Melanocyte of skin (primary cell): ENCODE data around the gene SAC3D1. TPM values are rescaled to one million over a fixed set of nuclear protein-coding genes. Genes with fewer than 3 reads are reported as not detected.

Experiments used
- small RNA-seq, 2 donors: library from RNA; depleted of rRNA; stranded (forward); fragments of <200 nt; gene quantifications; one replicate each; pipeline ENCODE3, GENCODE V24; 2012
- total RNA-seq, 2 donors: library from RNA; depleted of rRNA; stranded (reverse); fragments of >200 nt; gene quantifications; 2 replicates each; pipeline ENCODE4 v1.2.3, GENCODE V29; 2012

The SAC3D1 gene
- total RNA-seq = 10 to 100 TPM; 10.3 to 25.0 TPM

GRCh38 chr11:65040847-65041622 is at the start of gene SAC3D1:
Gene SAC3D1 (plus strand): TSS chr11:65041210. CDS start chr11:65041293, 83 bp downstream.

GRCh38 chr11:64996710-64997380 is 44.2 kb upstream of the SAC3D1 start, which contains the start of gene BATF2:
Gene BATF2 (minus strand): TSS chr11:64996971. CDS start chr11:64996914, 57 bp downstream.

GRCh38 chr11:65013888-65014725 is 26.9 kb upstream of the SAC3D1 start, which contains the start of gene ARL2:
Gene ARL2 (plus strand): TSS chr11:65014160. CDS start chr11:65014208, 48 bp downstream.

GRCh38 chr11:65027213-65028067 is 13.6 kb upstream of the SAC3D1 start, which contains the start of gene SNX15:
Gene SNX15 (plus strand): TSS chr11:65027439. CDS start chr11:65027538, 99 bp downstream.

GRCh38 chr11:65058419-65059054 is 17.5 kb downstream of the SAC3D1 start, which contains the start of gene NAALADL1:
Gene NAALADL1 (minus strand): TSS chr11:65058553. CDS start chr11:65058521, 32 bp downstream.

GRCh38 chr11:65083834-65084597 is 43.0 kb downstream of the SAC3D1 start, which contains the start of the genes CDCA5 and ZFPL1:
Gene CDCA5 (minus strand): TSS chr11:65084040. CDS start chr11:65083978, 62 bp downstream.
Gene ZFPL1 (plus strand): TSS chr11:65084222. CDS start chr11:65084699, 477 bp downstream.

Small RNA genes lying within 50 kb of the gene (small RNA-seq; reads per million reads assigned to genes)
- gene MIR6879 = 0 reads per million in 2 donors
- 0 reads per million in 2 donors for gene SNX15

Other genes starting within 250 kb of the SAC3D1 start
- 10 to 100 TPM; 11.4 to 17.3 TPM for gene MAP4K2, start 238.0 kb upstream of the SAC3D1 start, total RNA-seq
- gene MEN1, start 230.7 kb upstream of the SAC3D1 start, total RNA-seq = 10 to 100 TPM; 17.2 to 26.3 TPM
- gene CDC42BPG, start 196.6 kb upstream of the SAC3D1 start, total RNA-seq = under 1 TPM; under 0.01 to 1.00 TPM
- 10 to 100 TPM; 16.2 to 49.0 TPM for gene EHD1, start 162.6 kb upstream of the SAC3D1 start, total RNA-seq
- gene ATG2A, start 124.0 kb upstream of the SAC3D1 start, total RNA-seq = 10 to 100 TPM; 22.3 to 58.5 TPM
- gene PPP2R5B, start 116.5 kb upstream of the SAC3D1 start, total RNA-seq = 10 to 100 TPM in 1 of 2 donors, 1 to 10 TPM in 1; 9.0 to 29.9 TPM
- gene GPHA2, start 105.3 kb upstream of the SAC3D1 start, total RNA-seq = not detected
- not detected for gene MAJIN, start 69.1 kb upstream of the SAC3D1 start, total RNA-seq
- gene BATF2, start 44.2 kb upstream of the SAC3D1 start, total RNA-seq = 10 to 100 TPM; 10.7 to 29.0 TPM
- 100 to 1,000 TPM; 112 to 138 TPM for gene ARL2, start 27.1 kb upstream of the SAC3D1 start, total RNA-seq
- 1 to 10 TPM; 9.3 to 9.6 TPM for gene SNX15, start 13.8 kb upstream of the SAC3D1 start, total RNA-seq
- 10 to 100 TPM in 1 of 2 donors, 1 to 10 TPM in 1; 5.7 to 11.7 TPM for gene NAALADL1, start 17.3 kb downstream of the SAC3D1 start, total RNA-seq
- 10 to 100 TPM; 11.4 to 29.6 TPM for gene CDCA5, start 42.8 kb downstream of the SAC3D1 start, total RNA-seq
- 10 to 100 TPM; 32.0 to 33.0 TPM for gene ZFPL1, start 43.0 kb downstream of the SAC3D1 start, total RNA-seq
- 10 to 100 TPM; 78.5 to 78.6 TPM for gene VPS51, start 55.0 kb downstream of the SAC3D1 start, total RNA-seq
- gene TM7SF2, start 70.7 kb downstream of the SAC3D1 start, total RNA-seq = 1 to 10 TPM; 9.3 TPM
- gene ZNHIT2, start 76.5 kb downstream of the SAC3D1 start, total RNA-seq = 10 to 100 TPM; 13.1 to 16.7 TPM
- 100 to 1,000 TPM; 127 to 221 TPM for gene FAU, start 80.9 kb downstream of the SAC3D1 start, total RNA-seq
- gene MRPL49, start 81.1 kb downstream of the SAC3D1 start, total RNA-seq = 10 to 100 TPM; 59.2 to 59.6 TPM
- 10 to 100 TPM; 16.0 to 18.6 TPM for gene SYVN1, start 93.3 kb downstream of the SAC3D1 start, total RNA-seq
- gene SPDYC, start 129.0 kb downstream of the SAC3D1 start, total RNA-seq = not detected
- gene CAPN1, start 140.7 kb downstream of the SAC3D1 start, total RNA-seq = 100 to 1,000 TPM; 101 to 111 TPM
- gene POLA2, start 220.8 kb downstream of the SAC3D1 start, total RNA-seq = 10 to 100 TPM; 18.6 to 37.3 TPM